Measurements from ENCODE around the gene ZSWIM4.

GRCh38 chr19:13797870-13798269, 2.6 kb downstream of the ZSWIM4 start:
- TF ChIP-seq, protein P1, sequence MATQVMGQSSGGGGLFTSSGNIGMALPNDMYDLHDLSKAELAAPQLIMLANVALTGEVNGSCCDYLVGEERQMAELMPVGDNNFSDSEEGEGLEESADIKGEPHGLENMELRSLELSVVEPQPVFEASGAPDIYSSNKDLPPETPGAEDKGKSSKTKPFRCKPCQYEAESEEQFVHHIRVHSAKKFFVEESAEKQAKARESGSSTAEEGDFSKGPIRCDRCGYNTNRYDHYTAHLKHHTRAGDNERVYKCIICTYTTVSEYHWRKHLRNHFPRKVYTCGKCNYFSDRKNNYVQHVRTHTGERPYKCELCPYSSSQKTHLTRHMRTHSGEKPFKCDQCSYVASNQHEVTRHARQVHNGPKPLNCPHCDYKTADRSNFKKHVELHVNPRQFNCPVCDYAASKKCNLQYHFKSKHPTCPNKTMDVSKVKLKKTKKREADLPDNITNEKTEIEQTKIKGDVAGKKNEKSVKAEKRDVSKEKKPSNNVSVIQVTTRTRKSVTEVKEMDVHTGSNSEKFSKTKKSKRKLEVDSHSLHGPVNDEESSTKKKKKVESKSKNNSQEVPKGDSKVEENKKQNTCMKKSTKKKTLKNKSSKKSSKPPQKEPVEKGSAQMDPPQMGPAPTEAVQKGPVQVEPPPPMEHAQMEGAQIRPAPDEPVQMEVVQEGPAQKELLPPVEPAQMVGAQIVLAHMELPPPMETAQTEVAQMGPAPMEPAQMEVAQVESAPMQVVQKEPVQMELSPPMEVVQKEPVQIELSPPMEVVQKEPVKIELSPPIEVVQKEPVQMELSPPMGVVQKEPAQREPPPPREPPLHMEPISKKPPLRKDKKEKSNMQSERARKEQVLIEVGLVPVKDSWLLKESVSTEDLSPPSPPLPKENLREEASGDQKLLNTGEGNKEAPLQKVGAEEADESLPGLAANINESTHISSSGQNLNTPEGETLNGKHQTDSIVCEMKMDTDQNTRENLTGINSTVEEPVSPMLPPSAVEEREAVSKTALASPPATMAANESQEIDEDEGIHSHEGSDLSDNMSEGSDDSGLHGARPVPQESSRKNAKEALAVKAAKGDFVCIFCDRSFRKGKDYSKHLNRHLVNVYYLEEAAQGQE (IDR thresholded peaks at IDR 0.05; ENCODE audit: low read depth, low read length): no peak
- no peak for TF ChIP-seq NFIC (IDR thresholded peaks at IDR 0.05; ENCODE audit: borderline replicate concordance)
- no peak for TF ChIP-seq FOXM1 (IDR thresholded peaks at IDR 0.05; ENCODE audit: low read depth)
- no peak for TF ChIP-seq CTCF (IDR thresholded peaks at IDR 0.05)
- no peak for TF ChIP-seq GABPA (IDR thresholded peaks at IDR 0.05; ENCODE audit: low read depth)
- TF ChIP-seq NRF1 (IDR thresholded peaks at IDR 0.05; ENCODE audit: low read depth, low read length): no peak
- TF ChIP-seq USF2 (IDR thresholded peaks at IDR 0.05; ENCODE audit: borderline replicate concordance, low read depth, low read length): no peak
- no peak for TF ChIP-seq RAD21 (IDR thresholded peaks at IDR 0.05; ENCODE audit: low read length)

All from SK-N-SH (cell line).